ENCODE data around the gene MAPT.
"Not testable (repeated sequence)": the region's sequence is repeated elsewhere in the genome, so short reads cannot be mapped to it uniquely, and the experiment has no call there.

MAPT gene

DNA sequence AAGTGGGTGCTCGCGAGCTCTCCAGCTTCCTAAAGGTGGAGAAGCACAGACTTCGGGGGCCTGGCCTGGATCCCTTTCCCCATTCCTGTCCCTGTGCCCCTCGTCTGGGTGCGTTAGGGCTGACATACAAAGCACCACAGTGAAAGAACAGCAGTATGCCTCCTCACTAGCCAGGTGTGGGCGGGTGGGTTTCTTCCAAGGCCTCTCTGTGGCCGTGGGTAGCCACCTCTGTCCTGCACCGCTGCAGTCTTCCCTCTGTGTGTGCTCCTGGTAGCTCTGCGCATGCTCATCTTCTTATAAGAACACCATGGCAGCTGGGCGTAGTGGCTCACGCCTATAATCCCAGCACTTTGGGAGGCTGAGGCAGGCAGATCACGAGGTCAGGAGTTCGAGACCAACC lies 102.8 kb downstream of the MAPT start:
- DNase-seq = no peak

DNA sequence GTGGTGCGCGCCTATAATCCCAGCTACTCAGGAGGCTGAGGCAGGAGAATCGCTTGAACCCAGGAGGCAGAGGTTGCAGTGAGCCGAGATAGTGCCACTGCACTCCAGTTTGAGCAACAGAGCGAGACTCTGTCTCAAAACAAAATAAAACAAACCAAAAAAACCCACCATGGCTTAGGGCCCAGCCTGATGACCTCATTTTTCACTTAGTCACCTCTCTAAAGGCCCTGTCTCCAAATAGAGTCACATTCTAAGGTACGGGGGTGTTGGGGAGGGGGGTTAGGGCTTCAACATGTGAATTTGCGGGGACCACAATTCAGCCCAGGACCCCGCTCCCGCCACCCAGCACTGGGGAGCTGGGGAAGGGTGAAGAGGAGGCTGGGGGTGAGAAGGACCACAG lies 103.3 kb downstream of the MAPT start:
- DNase-seq = no peak

DNA sequence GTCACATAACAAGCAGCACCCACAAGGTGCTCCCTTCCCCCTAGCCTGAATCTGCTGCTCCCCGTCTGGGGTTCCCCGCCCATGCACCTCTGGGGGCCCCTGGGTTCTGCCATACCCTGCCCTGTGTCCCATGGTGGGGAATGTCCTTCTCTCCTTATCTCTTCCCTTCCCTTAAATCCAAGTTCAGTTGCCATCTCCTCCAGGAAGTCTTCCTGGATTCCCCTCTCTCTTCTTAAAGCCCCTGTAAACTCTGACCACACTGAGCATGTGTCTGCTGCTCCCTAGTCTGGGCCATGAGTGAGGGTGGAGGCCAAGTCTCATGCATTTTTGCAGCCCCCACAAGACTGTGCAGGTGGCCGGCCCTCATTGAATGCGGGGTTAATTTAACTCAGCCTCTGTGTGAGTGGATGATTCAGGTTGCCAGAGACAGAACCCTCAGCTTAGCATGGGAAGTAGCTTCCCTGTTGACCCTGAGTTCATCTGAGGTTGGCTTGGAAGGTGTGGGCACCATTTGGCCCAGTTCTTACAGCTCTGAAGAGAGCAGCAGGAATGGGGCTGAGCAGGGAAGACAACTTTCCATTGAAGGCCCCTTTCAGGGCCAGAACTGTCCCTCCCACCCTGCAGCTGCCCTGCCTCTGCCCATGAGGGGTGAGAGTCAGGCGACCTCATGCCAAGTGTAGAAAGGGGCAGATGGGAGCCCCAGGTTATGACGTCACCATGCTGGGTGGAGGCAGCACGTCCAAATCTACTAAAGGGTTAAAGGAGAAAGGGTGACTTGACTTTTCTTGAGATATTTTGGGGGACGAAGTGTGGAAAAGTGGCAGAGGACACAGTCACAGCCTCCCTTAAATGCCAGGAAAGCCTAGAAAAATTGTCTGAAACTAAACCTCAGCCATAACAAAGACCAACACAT lies 104.9 kb downstream of the MAPT start, which contains the start of gene STH:
STH (plus strand) TSS at position 264 of the 913 bp plus-strand sequence; CDS start at position 294, 30 bp downstream.
- DNase-seq = no peak

DNA sequence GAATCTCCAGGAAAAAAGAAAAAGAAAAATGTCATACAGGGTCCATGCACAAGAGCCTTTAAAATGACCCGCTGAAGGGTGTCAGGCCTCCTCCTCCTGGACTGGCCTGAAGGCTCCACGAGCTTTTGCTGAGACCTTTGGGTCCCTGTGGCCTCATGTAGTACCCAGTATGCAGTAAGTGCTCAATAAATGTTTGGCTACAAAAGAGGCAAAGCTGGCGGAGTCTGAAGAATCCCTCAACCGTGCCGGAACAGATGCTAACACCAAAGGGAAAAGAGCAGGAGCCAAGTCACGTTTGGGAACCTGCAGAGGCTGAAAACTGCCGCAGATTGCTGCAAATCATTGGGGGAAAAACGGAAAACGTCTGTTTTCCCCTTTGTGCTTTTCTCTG lies 105.5 kb downstream of the MAPT start:
- DNase-seq = no peak

DNA sequence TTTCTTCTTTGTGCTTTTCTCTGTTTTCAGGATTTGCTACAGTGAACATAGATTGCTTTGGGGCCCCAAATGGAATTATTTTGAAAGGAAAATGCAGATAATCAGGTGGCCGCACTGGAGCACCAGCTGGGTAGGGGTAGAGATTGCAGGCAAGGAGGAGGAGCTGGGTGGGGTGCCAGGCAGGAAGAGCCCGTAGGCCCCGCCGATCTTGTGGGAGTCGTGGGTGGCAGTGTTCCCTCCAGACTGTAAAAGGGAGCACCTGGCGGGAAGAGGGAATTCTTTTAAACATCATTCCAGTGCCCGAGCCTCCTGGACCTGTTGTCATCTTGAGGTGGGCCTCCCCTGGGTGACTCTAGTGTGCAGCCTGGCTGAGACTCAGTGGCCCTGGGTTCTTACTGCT lies 105.9 kb downstream of the MAPT start:
- DNase-seq = no peak

DNA sequence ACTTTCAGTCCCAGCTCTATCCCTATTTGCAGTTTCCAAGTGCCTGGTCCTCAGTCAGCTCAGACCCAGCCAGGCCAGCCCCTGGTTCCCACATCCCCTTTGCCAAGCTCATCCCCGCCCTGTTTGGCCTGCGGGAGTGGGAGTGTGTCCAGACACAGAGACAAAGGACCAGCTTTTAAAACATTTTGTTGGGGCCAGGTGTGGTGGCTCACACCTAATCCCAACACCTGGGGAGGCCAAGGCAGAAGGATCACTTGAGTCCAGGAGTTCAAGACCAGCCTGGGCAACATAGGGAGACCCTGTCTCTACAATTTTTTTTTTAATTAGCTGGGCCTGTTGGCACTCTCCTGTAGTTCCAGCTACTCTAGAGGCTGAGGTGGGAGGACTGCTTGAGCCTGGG lies 106.4 kb downstream of the MAPT start:
- DNase-seq = no peak

DNA sequence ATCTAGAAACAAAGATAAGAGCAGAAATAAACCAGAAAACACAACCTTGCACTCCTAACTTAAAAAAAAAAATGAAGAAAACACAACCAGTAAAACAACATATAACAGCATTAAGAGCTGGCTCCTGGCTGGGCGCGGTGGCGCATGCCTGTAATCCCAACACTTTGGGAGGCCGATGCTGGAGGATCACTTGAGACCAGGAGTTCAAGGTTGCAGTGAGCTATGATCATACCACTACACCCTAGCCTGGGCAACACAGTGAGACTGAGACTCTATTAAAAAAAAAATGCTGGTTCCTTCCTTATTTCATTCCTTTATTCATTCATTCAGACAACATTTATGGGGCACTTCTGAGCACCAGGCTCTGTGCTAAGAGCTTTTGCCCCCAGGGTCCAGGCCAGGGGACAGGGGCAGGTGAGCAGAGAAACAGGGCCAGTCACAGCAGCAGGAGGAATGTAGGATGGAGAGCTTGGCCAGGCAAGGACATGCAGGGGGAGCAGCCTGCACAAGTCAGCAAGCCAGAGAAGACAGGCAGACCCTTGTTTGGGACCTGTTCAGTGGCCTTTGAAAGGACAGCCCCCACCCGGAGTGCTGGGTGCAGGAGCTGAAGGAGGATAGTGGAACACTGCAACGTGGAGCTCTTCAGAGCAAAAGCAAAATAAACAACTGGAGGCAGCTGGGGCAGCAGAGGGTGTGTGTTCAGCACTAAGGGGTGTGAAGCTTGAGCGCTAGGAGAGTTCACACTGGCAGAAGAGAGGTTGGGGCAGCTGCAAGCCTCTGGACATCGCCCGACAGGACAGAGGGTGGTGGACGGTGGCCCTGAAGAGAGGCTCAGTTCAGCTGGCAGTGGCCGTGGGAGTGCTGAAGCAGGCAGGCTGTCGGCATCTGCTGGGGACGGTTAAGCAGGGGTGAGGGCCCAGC lies 107.3 kb downstream of the MAPT start:
- no peak for DNase-seq

DNA sequence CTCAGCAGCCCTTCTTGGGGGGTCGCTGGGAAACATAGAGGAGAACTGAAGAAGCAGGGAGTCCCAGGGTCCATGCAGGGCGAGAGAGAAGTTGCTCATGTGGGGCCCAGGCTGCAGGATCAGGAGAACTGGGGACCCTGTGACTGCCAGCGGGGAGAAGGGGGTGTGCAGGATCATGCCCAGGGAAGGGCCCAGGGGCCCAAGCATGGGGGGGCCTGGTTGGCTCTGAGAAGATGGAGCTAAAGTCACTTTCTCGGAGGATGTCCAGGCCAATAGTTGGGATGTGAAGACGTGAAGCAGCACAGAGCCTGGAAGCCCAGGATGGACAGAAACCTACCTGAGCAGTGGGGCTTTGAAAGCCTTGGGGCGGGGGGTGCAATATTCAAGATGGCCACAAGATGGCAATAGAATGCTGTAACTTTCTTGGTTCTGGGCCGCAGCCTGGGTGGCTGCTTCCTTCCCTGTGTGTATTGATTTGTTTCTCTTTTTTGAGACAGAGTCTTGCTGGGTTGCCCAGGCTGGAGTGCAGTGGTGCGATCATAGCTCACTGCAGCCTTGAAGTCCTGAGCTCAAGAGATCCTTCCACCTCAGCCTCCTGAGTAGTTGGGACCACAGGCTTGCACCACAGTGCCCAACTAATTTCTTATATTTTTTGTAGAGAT lies 108.1 kb downstream of the MAPT start:
- peak; percentile 63 for DNase-seq

DNA sequence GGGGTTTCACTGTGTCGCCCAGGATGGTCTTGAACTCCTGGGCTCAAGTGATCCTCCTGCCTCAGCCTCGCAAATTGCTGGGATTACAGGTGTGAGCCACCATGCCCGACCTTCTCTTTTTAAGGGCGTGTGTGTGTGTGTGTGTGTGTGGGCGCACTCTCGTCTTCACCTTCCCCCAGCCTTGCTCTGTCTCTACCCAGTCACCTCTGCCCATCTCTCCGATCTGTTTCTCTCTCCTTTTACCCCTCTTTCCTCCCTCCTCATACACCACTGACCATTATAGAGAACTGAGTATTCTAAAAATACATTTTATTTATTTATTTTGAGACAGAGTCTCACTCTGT lies 108.6 kb downstream of the MAPT start:
- no peak for DNase-seq

DNA sequence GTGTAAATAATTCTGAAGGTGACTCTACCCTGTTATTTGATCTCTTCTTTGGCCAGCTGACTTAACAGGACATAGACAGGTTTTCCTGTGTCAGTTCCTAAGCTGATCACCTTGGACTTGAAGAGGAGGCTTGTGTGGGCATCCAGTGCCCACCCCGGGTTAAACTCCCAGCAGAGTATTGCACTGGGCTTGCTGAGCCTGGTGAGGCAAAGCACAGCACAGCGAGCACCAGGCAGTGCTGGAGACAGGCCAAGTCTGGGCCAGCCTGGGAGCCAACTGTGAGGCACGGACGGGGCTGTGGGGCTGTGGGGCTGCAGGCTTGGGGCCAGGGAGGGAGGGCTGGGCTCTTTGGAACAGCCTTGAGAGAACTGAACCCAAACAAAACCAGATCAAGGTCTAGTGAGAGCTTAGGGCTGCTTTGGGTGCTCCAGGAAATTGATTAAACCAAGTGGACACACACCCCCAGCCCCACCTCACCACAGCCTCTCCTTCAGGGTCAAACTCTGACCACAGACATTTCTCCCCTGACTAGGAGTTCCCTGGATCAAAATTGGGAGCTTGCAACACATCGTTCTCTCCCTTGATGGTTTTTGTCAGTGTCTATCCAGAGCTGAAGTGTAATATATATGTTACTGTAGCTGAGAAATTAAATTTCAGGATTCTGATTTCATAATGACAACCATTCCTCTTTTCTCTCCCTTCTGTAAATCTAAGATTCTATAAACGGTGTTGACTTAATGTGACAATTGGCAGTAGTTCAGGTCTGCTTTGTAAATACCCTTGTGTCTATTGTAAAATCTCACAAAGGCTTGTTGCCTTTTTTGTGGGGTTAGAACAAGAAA lies 109.8 kb downstream of the MAPT start:
- DNase-seq = peak; percentile 37

DNA sequence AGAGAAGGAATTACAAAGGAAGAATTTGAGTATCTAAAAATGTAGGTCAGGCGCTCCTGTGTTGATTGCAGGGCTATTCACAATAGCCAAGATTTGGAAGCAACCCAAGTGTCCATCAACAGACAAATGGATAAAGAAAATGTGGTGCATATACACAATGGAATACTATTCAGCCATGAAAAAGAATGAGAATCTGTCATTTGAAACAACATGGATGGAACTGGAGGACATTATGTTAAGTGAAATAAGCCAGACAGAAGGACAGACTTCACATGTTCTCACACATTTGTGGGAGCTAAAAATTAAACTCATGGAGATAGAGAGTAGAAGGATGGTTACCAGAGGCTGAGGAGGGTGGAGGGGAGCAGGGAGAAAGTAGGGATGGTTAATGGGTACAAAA lies 111.7 kb downstream of the MAPT start:
- not testable (repeated sequence) for DNase-seq

DNA sequence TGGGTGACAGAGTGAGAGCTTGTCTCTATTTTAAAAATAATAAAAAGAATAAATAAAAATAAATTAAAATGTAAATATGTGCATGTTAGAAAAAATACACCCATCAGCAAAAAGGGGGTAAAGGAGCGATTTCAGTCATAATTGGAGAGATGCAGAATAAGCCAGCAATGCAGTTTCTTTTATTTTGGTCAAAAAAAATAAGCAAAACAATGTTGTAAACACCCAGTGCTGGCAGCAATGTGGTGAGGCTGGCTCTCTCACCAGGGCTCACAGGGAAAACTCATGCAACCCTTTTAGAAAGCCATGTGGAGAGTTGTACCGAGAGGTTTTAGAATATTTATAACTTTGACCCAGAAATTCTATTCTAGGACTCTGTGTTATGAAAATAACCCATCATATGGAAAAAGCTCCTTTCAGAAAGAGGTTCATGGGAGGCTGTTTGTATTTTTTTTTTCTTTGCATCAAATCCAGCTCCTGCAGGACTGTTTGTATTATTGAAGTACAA lies 113.2 kb downstream of the MAPT start:
- no peak for DNase-seq

DNA sequence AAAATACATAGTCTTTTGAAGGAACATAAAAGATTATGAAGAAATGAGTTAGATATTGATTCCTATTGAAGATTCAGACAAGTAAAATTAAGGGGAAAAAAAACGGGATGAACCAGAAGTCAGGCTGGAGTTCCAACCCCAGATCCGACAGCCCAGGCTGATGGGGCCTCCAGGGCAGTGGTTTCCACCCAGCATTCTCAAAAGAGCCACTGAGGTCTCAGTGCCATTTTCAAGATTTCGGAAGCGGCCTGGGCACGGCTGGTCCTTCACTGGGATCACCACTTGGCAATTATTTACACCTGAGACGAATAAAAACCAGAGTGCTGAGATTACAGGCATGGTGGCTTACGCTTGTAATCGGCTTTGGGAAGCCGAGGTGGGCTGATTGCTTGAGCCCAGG lies 114.2 kb downstream of the MAPT start:
- DNase-seq = no peak

DNA sequence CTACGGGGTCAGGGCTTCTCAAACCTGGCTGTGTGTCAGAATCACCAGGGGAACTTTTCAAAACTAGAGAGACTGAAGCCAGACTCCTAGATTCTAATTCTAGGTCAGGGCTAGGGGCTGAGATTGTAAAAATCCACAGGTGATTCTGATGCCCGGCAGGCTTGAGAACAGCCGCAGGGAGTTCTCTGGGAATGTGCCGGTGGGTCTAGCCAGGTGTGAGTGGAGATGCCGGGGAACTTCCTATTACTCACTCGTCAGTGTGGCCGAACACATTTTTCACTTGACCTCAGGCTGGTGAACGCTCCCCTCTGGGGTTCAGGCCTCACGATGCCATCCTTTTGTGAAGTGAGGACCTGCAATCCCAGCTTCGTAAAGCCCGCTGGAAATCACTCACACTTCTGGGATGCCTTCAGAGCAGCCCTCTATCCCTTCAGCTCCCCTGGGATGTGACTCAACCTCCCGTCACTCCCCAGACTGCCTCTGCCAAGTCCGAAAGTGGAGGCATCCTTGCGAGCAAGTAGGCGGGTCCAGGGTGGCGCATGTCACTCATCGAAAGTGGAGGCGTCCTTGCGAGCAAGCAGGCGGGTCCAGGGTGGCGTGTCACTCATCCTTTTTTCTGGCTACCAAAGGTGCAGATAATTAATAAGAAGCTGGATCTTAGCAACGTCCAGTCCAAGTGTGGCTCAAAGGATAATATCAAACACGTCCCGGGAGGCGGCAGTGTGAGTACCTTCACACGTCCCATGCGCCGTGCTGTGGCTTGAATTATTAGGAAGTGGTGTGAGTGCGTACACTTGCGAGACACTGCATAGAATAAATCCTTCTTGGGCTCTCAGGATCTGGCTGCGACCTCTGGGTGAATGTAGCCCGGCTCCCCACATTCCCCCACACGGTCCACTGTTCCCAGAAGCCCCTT lies 115.6 kb downstream of the MAPT start:
- no peak for DNase-seq

DNA sequence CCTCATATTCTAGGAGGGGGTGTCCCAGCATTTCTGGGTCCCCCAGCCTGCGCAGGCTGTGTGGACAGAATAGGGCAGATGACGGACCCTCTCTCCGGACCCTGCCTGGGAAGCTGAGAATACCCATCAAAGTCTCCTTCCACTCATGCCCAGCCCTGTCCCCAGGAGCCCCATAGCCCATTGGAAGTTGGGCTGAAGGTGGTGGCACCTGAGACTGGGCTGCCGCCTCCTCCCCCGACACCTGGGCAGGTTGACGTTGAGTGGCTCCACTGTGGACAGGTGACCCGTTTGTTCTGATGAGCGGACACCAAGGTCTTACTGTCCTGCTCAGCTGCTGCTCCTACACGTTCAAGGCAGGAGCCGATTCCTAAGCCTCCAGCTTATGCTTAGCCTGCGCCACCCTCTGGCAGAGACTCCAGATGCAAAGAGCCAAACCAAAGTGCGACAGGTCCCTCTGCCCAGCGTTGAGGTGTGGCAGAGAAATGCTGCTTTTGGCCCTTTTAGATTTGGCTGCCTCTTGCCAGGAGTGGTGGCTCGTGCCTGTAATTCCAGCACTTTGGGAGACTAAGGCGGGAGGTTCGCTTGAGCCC lies 116.3 kb downstream of the MAPT start:
- DNase-seq = no peak

DNA sequence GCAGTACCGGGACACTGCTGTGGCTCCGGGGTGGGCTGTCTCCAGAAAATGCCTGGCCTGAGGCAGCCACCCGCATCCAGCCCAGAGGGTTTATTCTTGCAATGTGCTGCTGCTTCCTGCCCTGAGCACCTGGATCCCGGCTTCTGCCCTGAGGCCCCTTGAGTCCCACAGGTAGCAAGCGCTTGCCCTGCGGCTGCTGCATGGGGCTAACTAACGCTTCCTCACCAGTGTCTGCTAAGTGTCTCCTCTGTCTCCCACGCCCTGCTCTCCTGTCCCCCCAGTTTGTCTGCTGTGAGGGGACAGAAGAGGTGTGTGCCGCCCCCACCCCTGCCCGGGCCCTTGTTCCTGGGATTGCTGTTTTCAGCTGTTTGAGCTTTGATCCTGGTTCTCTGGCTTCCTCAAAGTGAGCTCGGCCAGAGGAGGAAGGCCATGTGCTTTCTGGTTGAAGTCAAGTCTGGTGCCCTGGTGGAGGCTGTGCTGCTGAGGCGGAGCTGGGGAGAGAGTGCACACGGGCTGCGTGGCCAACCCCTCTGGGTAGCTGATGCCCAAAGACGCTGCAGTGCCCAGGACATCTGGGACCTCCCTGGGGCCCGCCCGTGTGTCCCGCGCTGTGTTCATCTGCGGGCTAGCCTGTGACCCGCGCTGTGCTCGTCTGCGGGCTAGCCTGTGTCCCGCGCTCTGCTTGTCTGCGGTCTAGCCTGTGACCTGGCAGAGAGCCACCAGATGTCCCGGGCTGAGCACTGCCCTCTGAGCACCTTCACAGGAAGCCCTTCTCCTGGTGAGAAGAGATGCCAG lies 117.6 kb downstream of the MAPT start:
- DNase-seq = no peak

DNA sequence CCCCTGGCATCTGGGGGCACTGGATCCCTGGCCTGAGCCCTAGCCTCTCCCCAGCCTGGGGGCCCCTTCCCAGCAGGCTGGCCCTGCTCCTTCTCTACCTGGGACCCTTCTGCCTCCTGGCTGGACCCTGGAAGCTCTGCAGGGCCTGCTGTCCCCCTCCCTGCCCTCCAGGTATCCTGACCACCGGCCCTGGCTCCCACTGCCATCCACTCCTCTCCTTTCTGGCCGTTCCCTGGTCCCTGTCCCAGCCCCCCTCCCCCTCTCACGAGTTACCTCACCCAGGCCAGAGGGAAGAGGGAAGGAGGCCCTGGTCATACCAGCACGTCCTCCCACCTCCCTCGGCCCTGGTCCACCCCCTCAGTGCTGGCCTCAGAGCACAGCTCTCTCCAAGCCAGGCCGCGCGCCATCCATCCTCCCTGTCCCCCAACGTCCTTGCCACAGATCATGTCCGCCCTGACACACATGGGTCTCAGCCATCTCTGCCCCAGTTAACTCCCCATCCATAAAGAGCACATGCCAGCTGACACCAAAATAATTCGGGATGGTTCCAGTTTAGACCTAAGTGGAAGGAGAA lies 118.2 kb downstream of the MAPT start:
- DNase-seq = no peak

DNA sequence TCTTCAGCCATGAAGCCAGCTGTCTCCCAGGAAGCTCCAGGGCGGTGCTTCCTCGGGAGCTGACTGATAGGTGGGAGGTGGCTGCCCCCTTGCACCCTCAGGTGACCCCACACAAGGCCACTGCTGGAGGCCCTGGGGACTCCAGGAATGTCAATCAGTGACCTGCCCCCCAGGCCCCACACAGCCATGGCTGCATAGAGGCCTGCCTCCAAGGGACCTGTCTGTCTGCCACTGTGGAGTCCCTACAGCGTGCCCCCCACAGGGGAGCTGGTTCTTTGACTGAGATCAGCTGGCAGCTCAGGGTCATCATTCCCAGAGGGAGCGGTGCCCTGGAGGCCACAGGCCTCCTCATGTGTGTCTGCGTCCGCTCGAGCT lies 118.8 kb downstream of the MAPT start:
- DNase-seq = no peak

DNA sequence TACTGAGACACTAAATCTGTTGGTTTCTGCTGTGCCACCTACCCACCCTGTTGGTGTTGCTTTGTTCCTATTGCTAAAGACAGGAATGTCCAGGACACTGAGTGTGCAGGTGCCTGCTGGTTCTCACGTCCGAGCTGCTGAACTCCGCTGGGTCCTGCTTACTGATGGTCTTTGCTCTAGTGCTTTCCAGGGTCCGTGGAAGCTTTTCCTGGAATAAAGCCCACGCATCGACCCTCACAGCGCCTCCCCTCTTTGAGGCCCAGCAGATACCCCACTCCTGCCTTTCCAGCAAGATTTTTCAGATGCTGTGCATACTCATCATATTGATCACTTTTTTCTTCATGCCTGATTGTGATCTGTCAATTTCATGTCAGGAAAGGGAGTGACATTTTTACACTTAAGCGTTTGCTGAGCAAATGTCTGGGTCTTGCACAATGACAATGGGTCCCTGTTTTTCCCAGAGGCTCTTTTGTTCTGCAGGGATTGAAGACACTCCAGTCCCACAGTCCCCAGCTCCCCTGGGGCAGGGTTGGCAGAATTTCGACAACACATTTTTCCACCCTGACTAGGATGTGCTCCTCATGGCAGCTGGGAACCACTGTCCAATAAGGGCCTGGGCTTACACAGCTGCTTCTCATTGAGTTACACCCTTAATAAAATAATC lies 119.3 kb downstream of the MAPT start:
- no peak for DNase-seq
